ENCODE results near the gene SLC12A3.

The SLC12A3 gene

GRCh38 chr16:56852968-56853367, 12.0 kb upstream of the SLC12A3 start:
- no peak for DNase-seq (ENCODE audit: extremely low read depth, insufficient read length)
- no peaks in the 10 kb centered on the region for H3K36me3 ChIP-seq (ENCODE audit: control insufficient read depth, insufficient read depth, low read length)
- H3K4me3 ChIP-seq (replicated peaks; ENCODE audit: low read depth, low read length): no peak overlapping the region
- TF ChIP-seq, protein P1, sequence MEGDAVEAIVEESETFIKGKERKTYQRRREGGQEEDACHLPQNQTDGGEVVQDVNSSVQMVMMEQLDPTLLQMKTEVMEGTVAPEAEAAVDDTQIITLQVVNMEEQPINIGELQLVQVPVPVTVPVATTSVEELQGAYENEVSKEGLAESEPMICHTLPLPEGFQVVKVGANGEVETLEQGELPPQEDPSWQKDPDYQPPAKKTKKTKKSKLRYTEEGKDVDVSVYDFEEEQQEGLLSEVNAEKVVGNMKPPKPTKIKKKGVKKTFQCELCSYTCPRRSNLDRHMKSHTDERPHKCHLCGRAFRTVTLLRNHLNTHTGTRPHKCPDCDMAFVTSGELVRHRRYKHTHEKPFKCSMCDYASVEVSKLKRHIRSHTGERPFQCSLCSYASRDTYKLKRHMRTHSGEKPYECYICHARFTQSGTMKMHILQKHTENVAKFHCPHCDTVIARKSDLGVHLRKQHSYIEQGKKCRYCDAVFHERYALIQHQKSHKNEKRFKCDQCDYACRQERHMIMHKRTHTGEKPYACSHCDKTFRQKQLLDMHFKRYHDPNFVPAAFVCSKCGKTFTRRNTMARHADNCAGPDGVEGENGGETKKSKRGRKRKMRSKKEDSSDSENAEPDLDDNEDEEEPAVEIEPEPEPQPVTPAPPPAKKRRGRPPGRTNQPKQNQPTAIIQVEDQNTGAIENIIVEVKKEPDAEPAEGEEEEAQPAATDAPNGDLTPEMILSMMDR (IDR thresholded peaks at IDR 0.05; ENCODE audit: insufficient read depth, low read length, poor library complexity, severe bottlenecking): no peak
- no peaks in the 10 kb centered on the region for H3K27me3 ChIP-seq (replicated peaks; ENCODE audit: control insufficient read depth, insufficient read depth, low read length)

DNA sequence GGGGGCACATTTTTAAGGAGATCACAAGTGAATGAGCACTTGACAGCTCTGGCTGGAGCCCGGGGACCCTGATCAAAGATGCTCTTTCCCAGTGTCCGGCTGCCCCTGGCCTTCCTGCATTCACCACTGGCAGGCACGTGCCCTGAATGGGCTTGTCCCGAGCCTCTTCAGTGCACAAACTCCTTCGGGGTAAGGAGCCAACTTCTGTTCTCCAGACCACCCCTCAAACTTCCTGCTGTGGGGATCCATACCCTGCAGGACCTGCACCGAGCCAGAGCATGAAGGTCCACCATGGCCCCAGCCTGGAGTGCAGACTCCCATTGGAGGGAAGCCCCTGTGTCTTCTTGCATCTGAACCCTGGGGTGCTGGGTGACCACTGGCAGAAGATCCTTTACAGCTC, 9.8 kb upstream of the SLC12A3 start:
- TF ChIP-seq, protein P1 (IDR thresholded peaks at IDR 0.05; ENCODE audit: insufficient read depth, low read length, poor library complexity, severe bottlenecking): no peak
- no peak for DNase-seq (ENCODE audit: extremely low read depth, insufficient read length)
- H3K4me3 ChIP-seq (replicated peaks; ENCODE audit: low read depth, low read length): no peak overlapping the region
- H3K27me3 ChIP-seq (replicated peaks; ENCODE audit: control insufficient read depth, insufficient read depth, low read length): no peaks in the 10 kb centered on the region
- H3K36me3 ChIP-seq (ENCODE audit: control insufficient read depth, insufficient read depth, low read length): no peaks in the 10 kb centered on the region

DNA sequence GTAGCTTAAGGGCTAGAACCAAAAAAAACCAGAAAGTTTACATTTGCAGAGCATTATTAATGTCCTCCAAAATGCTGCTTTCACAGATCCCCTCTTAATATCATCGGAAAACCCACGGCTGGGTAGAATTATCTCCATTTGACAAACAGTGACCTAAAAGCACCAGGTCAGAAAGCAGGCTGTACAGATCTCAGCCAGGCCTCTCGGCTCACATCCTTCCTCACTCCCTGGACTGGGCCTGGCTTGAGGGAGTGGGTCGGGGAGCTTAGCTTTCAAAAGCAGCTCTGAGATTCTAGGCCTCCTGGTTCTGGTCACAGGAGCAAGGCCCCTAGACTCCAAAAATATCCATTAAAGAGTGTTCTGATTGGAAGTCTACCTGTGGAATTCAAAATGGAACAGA, 9.1 kb upstream of the SLC12A3 start:
- TF ChIP-seq, protein P1 (IDR thresholded peaks at IDR 0.05; ENCODE audit: insufficient read depth, low read length, poor library complexity, severe bottlenecking): no peak

DNA sequence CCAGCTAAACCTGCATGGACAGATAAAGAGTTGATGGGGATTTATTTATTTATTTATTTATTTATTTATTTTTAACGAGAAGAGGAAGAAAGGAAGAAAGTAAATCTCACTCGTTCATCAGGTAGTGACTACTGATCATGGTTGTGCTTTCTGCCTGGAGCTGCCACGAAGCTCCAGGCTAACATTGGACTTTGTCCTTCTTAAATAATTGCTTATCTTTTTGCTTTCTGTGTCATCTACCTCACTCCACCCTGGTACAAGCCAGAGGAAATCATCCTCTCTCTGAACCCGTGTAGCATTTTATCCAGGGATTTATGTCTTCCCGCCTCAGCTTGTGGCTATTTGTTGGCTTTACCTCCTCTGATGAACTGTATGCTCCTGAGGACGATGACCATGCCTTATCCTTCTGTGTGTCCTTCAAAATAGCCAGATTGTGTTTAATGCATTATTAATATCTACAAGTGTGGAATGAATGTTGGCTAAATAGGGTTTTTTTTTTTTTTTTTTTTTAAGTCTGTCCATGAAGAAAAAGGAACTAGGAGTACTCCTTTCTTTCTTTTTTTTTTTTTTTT, 8.0 kb upstream of the SLC12A3 start:
- H3K27me3 ChIP-seq (replicated peaks; ENCODE audit: control insufficient read depth, insufficient read depth, low read length): no peaks in the 10 kb centered on the region
- no peaks in the 10 kb centered on the region for H3K36me3 ChIP-seq (ENCODE audit: control insufficient read depth, insufficient read depth, low read length)
- TF ChIP-seq, protein P1 (IDR thresholded peaks at IDR 0.05; ENCODE audit: insufficient read depth, low read length, poor library complexity, severe bottlenecking): no peak
- H3K4me3 ChIP-seq (replicated peaks; ENCODE audit: low read depth, low read length): no peak overlapping the region
- DNase-seq (ENCODE audit: extremely low read depth, insufficient read length): no peak

More for the DNA sequence above, 9.1 kb upstream of the SLC12A3 start:
- H3K4me3 ChIP-seq (replicated peaks; ENCODE audit: low read depth, low read length): no peak overlapping the region
- no peaks in the 10 kb centered on the region for H3K27me3 ChIP-seq (replicated peaks; ENCODE audit: control insufficient read depth, insufficient read depth, low read length)
- H3K36me3 ChIP-seq (ENCODE audit: control insufficient read depth, insufficient read depth, low read length): no peaks in the 10 kb centered on the region
- no peak for DNase-seq (ENCODE audit: extremely low read depth, insufficient read length)

DNA sequence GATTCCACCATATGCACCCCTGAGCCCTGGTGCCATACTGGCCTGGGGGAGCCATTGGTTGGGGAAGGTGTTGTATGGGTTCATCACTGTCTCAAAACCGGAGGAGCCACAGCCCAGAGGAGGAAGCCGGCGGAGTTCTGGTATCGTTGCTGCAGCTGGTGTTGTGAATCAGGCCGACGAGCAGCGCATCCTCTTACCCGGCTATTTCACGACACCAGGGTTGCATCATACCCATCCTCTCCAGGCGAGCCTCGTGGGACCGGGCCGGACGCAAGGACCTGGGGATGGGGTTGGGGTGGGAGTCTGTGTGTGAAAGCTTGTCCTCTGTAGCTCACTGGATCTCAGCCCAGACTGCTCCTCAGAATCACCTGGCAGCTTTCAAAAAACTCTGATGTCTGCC, 6.6 kb upstream of the SLC12A3 start:
- Histone ChIP-seq H3K27me3 (replicated peaks; ENCODE audit: control insufficient read depth, insufficient read depth, low read length) (no peaks in the 10 kb centered on the region), H3K4me3 (replicated peaks; ENCODE audit: low read depth, low read length) (no peak overlapping the region), H3K36me3 (ENCODE audit: control insufficient read depth, insufficient read depth, low read length) (no peaks in the 10 kb centered on the region)
- TF ChIP-seq, protein P1 (IDR thresholded peaks at IDR 0.05; ENCODE audit: insufficient read depth, low read length, poor library complexity, severe bottlenecking): no peak
- DNase-seq (ENCODE audit: extremely low read depth, insufficient read length): no peak

DNA sequence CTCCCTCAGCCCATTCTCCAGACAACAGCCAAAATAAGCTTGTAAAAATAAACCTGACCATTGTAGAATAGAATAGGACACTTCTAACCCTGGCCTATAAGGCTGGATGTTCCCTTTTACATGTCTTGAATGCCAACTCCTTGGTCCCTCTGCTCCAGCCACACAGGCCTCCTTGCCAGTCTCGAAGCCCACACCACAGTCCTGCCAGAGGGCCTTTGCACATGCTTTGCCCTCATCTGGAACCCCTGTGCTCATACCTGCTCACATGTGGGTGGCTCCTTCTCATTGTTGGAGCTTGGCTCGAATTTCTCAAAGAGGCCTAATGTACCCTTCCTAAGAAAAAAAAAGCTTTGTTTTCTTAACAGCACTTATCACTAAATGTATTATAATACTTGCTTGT, 5.4 kb upstream of the SLC12A3 start:
- Histone ChIP-seq H3K4me3 (replicated peaks; ENCODE audit: low read depth, low read length) (no peak overlapping the region), H3K36me3 (ENCODE audit: control insufficient read depth, insufficient read depth, low read length) (no peaks in the 10 kb centered on the region), H3K27me3 (replicated peaks; ENCODE audit: control insufficient read depth, insufficient read depth, low read length) (no peaks in the 10 kb centered on the region)
- DNase-seq (ENCODE audit: extremely low read depth, insufficient read length): no peak
- TF ChIP-seq, protein P1 (IDR thresholded peaks at IDR 0.05; ENCODE audit: insufficient read depth, low read length, poor library complexity, severe bottlenecking): no peak
